Lung (tissue), 12 donors: ENCODE data around the gene KIDINS220. TPM values are rescaled to one million over a fixed set of nuclear protein-coding genes. Genes with fewer than 3 reads are reported as not detected.
A peak's percentile ranks its signal among the peaks of the same experiment; 100 is the strongest.

ENCODE experiments used
- ATAC-seq: fragments of 200-7000 bp; cut with Tn5 transposase; one replicate; pipeline ENCODE4 v1.9.1; 2020; ENCODE audit warnings: moderate number of reproducible peaks; ENCODE audit not compliant: insufficient read depth, low FRiP score
- DNase-seq, 3 donors: peaks; one replicate each; pipeline ENCODE4 v3.0.0-alpha.2; 2013 to 2017
- H3K27ac ChIP-seq, 2 donors: one replicate each; pipeline ENCODE4 v1.5.1; 2013; ENCODE audit warnings: mild to moderate bottlenecking in 2 of 2, moderate library complexity in 2 of 2, control low read depth in 1 of 2, inconsistent platforms in 1 of 2, low read depth in 1 of 2, low read length in 1 of 2
- H3K27me3 ChIP-seq, 3 donors: one replicate each; pipeline ENCODE4 v1.5.1; 2013; ENCODE audit warnings: low read length in 2 of 3; ENCODE audit not compliant: control insufficient read depth in 3 of 3, insufficient read depth in 3 of 3
- H3K36me3 ChIP-seq, 4 donors: one replicate each; pipeline ENCODE4 v1.5.1; 2013; ENCODE audit warnings: low read length in 4 of 4, mild to moderate bottlenecking in 1 of 4, moderate library complexity in 1 of 4; ENCODE audit not compliant: control insufficient read depth in 4 of 4, insufficient read depth in 4 of 4
- H3K4me1 ChIP-seq, 5 donors: one replicate each; pipeline ENCODE4 v1.5.1; 2013; ENCODE audit warnings: low read length in 5 of 5, mild to moderate bottlenecking in 2 of 5, moderate library complexity in 1 of 5; ENCODE audit not compliant: control insufficient read depth in 5 of 5, insufficient read depth in 5 of 5
- H3K4me3 ChIP-seq: one replicate; pipeline ENCODE4 v1.5.1; 2013; ENCODE audit warnings: mild to moderate bottlenecking, control low read depth, moderate library complexity
- H3K9ac ChIP-seq, 2 donors: one replicate each; pipeline ENCODE4 v1.5.1; 2013; ENCODE audit warnings: low read length in 2 of 2, control low read depth in 1 of 2; ENCODE audit not compliant: insufficient read depth in 1 of 2
- H3K9me3 ChIP-seq, 4 donors: one replicate each; pipeline ENCODE4 v1.5.1; 2013; ENCODE audit warnings: low read length in 3 of 4, mild to moderate bottlenecking in 1 of 4, moderate library complexity in 1 of 4; ENCODE audit not compliant: control insufficient read depth in 4 of 4, insufficient read depth in 3 of 4
- WGBS, 2 donors: extraction: QIAGEN DNeasy Blood & Tissue Kit; methylation state at CpG; one replicate each; pipeline ENCODE4 v1.1.7; 2013; 5-methylcytosine and 5-hydroxymethylcytosine counted together
- polyA plus RNA-seq, 2 donors: library from polyadenylated mRNA; stranded (reverse); fragments of 200-250 nt; gene quantifications; one replicate each; pipeline ENCODE4 v1.2.1, GENCODE V29; 2013
- total RNA-seq, 2 donors: library from RNA; depleted of rRNA in 1 of 2; stranded (reverse); fragments of >200 nt in 1 of 2; gene quantifications; one replicate each; pipeline ENCODE4 v1.2.1, GENCODE V29; 2014 to 2021
- TF ChIP-seq, protein P1 (sequence below): IDR thresholded peaks from 2 replicates; pipeline ENCODE4 v1.5.1; 2012; ENCODE audit warnings: mild to moderate bottlenecking; ENCODE audit errors: control extremely low read depth, extremely low read depth
- donor health status: control.
- donor health status: control.
- donor health status: Bipolar disorder and iron deficiency.
- donor health status: healthy.
- donor health status: DM: yes; HTN: yes; CAD: no.

Gene KIDINS220
- total and polyA plus RNA-seq, 4 donors = 16.2 to 211 (median 36.4) TPM

DNA sequence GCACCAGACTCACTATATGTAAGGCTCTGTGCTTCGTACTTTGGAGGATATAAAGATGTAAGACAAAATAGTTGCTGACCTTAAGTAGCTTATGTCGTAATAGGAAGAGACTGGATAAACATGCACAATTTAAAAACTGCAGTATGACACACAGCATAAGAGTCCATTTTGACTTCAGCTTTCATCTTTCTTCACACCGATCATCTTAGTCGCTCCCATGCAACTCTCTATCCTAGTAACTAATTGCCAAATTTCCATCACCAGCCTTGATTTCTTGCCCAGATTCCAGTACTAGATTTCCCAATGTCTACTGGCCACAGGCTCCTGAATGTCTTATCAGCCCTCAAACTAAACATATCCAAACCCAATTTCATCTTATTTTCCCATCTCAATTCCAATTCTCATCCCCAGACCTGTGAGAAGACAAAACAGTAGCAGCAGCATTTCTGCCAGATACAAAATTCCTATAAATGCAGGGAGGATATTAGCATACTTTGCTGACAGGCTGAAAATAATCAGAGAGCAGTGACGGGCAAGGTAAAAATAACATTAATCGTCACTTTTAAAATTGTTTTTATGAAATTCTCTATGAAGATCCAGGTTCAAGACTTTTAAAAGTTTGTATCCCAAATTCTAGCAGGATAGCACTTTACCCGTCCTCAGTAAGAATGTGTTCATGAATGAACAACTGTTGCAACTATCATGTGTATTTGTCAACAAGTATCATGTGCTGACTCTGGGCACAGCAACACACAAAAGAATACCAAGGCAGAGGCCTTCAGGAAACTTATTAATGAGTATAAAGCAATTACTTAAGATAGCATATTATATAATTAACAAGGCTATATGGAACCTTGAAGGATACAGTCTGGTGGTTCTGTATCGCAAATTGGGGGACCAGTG lies 42.2 kb downstream of the KIDINS220 start:
- Histone ChIP-seq H3K9me3 (no peaks in the 10 kb centered on the region), H3K27ac (peak overlapping the region in 1 of 2 donors; percentile 51), H3K9ac (no peak overlapping the region), H3K27me3 (no peaks in the 10 kb centered on the region), H3K36me3 (peaks cover 15 to 61% (median 34%) of the 10 kb centered on the region in 4 donors), H3K4me1 (peaks cover 0 to 11% (median 0%) of the 10 kb centered on the region in 5 donors), H3K4me3 (no peak overlapping the region)
- TF ChIP-seq, protein P1, sequence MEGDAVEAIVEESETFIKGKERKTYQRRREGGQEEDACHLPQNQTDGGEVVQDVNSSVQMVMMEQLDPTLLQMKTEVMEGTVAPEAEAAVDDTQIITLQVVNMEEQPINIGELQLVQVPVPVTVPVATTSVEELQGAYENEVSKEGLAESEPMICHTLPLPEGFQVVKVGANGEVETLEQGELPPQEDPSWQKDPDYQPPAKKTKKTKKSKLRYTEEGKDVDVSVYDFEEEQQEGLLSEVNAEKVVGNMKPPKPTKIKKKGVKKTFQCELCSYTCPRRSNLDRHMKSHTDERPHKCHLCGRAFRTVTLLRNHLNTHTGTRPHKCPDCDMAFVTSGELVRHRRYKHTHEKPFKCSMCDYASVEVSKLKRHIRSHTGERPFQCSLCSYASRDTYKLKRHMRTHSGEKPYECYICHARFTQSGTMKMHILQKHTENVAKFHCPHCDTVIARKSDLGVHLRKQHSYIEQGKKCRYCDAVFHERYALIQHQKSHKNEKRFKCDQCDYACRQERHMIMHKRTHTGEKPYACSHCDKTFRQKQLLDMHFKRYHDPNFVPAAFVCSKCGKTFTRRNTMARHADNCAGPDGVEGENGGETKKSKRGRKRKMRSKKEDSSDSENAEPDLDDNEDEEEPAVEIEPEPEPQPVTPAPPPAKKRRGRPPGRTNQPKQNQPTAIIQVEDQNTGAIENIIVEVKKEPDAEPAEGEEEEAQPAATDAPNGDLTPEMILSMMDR = no peak
- WGBS, 2 donors = 75 to 84% methylated on average over 8 of the region's 8 CpGs
- DNase-seq (peak in 2 of 3 donors; percentile 21 to 51), ATAC-seq (no peak)

DNA sequence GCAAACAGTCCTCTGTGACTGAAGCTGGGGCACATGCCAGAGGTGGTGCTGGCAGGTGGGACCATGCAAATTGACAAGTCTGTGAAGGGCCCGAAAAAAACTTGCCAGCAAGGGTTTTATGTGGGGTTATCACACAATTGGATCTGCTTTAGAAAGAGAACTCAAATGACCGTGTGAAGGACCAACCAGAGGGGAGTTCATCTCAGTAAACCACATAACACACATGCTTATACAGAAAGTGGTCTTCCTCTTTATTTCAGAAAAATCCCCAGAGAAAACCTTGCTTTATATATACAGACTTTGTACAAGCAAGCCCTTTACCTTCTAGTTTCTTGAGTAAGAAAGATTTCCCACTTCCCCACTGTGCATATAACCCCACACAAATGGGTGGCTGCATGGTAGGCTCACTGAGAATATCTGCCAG lies 46.7 kb downstream of the KIDINS220 start:
- no peaks in the 10 kb centered on the region for H3K27me3 ChIP-seq
- no peak for ATAC-seq
- H3K4me3 ChIP-seq = no peak overlapping the region
- no peaks in the 10 kb centered on the region for H3K9me3 ChIP-seq
- peaks cover 0 to 6% (median 0%) of the 10 kb centered on the region in 5 donors for H3K4me1 ChIP-seq
- no peak overlapping the region for H3K9ac ChIP-seq
- TF ChIP-seq, protein P1 = no peak
- WGBS, 2 donors = 82 to 88% methylated on average over 2 of the region's 2 CpGs
- DNase-seq = no peak
- peaks cover 20 to 51% (median 33%) of the 10 kb centered on the region in 4 donors for H3K36me3 ChIP-seq
- no peak overlapping the region for H3K27ac ChIP-seq

DNA sequence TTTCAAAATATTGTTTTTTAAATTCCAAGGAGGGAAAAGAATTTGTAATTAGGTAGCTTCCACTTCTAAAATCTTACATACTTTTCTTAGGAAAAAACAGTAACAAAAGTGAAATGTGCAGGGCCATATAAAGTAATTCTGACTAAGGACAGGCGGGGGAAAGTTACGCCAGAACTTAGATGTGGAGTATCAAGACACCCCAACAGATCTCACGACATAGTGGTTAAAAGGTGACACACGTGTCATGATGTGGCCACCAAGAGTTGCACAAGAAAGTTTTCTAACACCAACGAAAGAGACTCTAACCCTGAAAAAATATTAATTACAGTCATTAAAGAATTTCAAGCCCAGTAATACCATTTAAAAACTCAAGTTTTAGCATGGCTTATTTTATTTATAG lies 51.0 kb downstream of the KIDINS220 start:
- Histone ChIP-seq H3K36me3 (peaks cover 16 to 40% (median 34%) of the 10 kb centered on the region in 4 donors), H3K27me3 (no peaks in the 10 kb centered on the region), H3K4me3 (no peak overlapping the region), H3K9ac (no peak overlapping the region), H3K9me3 (no peaks in the 10 kb centered on the region), H3K4me1 (peaks cover 0 to 3% (median 0%) of the 10 kb centered on the region in 5 donors), H3K27ac (no peak overlapping the region)
- TF ChIP-seq, protein P1 = no peak
- no peak for ATAC-seq
- no peak for DNase-seq
- 43 to 74% methylated on average over 5 of the region's 5 CpGs for WGBS, 2 donors
